NT2/D1 (cell line): ENCODE measurements around the gene FAM107B.

Source experiments
- SUZ12 ChIP-seq: IDR thresholded peaks from 2 replicates; pipeline ENCODE4 v1.6.1; 2011; ENCODE audit not compliant: insufficient read length, insufficient read depth; ENCODE audit errors: extremely low read depth
- ZNF274 ChIP-seq: IDR thresholded peaks from 2 replicates; pipeline ENCODE4 v1.6.1; 2011; ENCODE audit warnings: mild to moderate bottlenecking, low read depth, low read length

DNA sequence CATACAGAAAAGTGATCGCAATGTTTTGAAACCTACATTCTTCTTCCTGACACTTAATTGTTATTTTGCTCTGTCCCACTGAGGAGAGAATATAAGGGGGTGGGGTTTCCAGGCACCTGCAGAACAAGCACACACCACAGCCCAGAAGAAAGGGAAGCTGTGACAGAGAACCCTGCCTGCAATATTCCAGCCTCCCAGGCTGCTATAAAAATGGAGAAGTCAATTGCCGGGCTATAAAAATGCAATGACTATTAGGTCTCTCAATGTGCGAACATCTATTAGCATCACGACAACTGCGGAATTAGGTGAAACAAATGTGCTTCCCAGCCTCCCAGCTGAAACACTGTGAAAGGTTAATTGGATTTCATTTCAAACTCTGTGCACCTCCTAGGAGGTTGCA lies 298.7 kb downstream of the FAM107B start:
- TF ChIP-seq ZNF274 (no peak), SUZ12 (no peak)
